Thoracic aorta (tissue), 2 donors: ENCODE data around the gene NAALADL1. TPM values are rescaled to one million over a fixed set of nuclear protein-coding genes. Genes with fewer than 3 reads are reported as not detected.

ENCODE experiments used
- ATAC-seq: fragments of 150-250 bp; one replicate; pipeline ENCODE4 v1.8.0; 2017; ENCODE audit warnings: low read depth; ENCODE audit not compliant: insufficient number of reproducible peaks, low FRiP score
- DNase-seq: peaks from one replicate; pipeline ENCODE4 v3.0.0-alpha.2; 2020; ENCODE audit warnings: low spot score
- H3K27ac ChIP-seq, 2 donors: fragments of 200-600 bp; sonication (generic); 1 replicate in 1 of 2; 2 replicates in 1 of 2; pipeline ENCODE4 v1.5.1; 2016; ENCODE audit warnings: mild to moderate bottlenecking in 2 of 2, moderate library complexity in 2 of 2
- H3K27me3 ChIP-seq: fragments of 200-600 bp; sonication (generic); replicated peaks from 2 replicates; pipeline ENCODE4 v1.6.0; 2016; ENCODE audit warnings: mild to moderate bottlenecking; ENCODE audit not compliant: insufficient read depth
- H3K36me3 ChIP-seq: fragments of 200-600 bp; sonication (generic); one replicate; pipeline ENCODE4 v1.5.1; 2016
- H3K4me1 ChIP-seq, 2 donors: fragments of 200-600 bp; sonication (generic); 1 replicate in 1 of 2; 2 replicates in 1 of 2; pipeline versions ENCODE4 v1.5.1 to v1.6.0; 2016; ENCODE audit warnings: low read depth in 2 of 2, mild to moderate bottlenecking in 1 of 2; ENCODE audit not compliant: control insufficient read depth in 1 of 2
- H3K4me3 ChIP-seq: fragments of 200-600 bp; sonication (generic); 2 replicates; pipeline ENCODE4 v1.5.1; 2016; ENCODE audit warnings: mild to moderate bottlenecking
- H3K9me3 ChIP-seq: fragments of 200-600 bp; sonication (generic); 2 replicates; pipeline ENCODE4 v1.5.1; 2016
- total RNA-seq, 2 donors: library from RNA; depleted of rRNA; stranded (reverse); fragments of >200 nt; gene quantifications; one replicate each; pipeline versions ENCODE4 v1.1.0 to v1.2.3, GENCODE V29; 2016
- TF ChIP-seq, protein P1 (sequence below): fragments of 200-600 bp; sonication (generic); IDR thresholded peaks from one replicate; pipeline ENCODE4 v1.5.1; 2019; ENCODE audit warnings: antibody characterized with exemption

The NAALADL1 gene
- total RNA-seq, 2 donors from 2014 or later: 25.8 to 47.1 TPM

- DNase-seq: no peak
- Histone ChIP-seq H3K27me3 (no peaks in the 10 kb centered on the region), H3K36me3 (peaks cover 11% of the 10 kb centered on the region), H3K4me1 (peaks cover 3 to 16% of the 10 kb centered on the region in 2 donors), H3K9me3 (no peaks in the 10 kb centered on the region), H3K27ac (no peak overlapping the region), H3K4me3 (no peak overlapping the region)
- ATAC-seq: no peak
- TF ChIP-seq, protein P1, sequence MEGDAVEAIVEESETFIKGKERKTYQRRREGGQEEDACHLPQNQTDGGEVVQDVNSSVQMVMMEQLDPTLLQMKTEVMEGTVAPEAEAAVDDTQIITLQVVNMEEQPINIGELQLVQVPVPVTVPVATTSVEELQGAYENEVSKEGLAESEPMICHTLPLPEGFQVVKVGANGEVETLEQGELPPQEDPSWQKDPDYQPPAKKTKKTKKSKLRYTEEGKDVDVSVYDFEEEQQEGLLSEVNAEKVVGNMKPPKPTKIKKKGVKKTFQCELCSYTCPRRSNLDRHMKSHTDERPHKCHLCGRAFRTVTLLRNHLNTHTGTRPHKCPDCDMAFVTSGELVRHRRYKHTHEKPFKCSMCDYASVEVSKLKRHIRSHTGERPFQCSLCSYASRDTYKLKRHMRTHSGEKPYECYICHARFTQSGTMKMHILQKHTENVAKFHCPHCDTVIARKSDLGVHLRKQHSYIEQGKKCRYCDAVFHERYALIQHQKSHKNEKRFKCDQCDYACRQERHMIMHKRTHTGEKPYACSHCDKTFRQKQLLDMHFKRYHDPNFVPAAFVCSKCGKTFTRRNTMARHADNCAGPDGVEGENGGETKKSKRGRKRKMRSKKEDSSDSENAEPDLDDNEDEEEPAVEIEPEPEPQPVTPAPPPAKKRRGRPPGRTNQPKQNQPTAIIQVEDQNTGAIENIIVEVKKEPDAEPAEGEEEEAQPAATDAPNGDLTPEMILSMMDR: no peak
These were observed 45.1 kb upstream of the NAALADL1 start for GRCh38 chr11:65103476-65103875.

DNA sequence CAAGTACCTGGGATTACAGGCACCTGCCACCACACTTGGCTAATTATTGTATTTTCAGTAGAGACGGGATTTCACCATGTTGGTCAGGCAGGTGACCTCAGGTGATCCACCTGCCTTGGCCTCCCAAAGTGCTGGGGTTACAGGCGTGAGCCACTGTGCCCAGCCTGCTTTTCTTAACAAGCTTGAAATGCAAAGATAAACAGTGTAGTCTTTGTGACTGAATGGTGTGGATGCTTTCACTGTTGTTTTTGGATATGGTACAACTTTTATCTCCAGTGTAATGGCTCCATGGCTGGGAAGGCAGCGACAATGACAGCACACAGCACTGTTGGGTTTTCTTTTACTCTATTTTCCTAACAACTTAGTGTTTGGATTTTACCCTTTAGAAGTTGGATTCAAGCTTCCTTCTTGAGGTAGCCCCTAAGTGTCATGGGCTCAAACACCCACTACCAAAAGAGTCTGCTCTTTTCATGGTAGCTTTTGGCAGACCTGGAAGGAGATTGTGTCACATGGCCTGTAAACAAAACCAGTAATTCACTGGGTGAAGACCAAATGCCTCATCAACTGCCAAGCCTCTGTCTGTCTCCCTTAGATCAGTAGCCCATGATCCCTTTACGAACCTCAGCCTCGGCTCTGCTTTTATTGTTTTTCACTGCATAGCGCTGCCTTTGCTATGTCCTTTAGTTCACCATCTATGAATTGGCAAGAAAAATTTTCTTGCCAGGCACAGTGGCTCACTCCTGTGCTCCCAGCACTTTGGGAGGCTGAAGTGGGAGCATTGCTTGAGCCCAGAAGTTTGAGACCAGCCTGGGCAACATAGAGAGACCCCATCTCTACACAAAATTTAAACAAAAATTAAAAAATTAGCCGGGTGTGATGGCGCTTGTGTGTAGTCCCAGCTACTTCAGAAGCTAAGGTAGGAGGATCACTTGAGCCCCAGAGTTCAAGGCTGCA is 44.1 kb upstream of the NAALADL1 start:
- ATAC-seq: no peak
- peaks cover 4 to 21% of the 10 kb centered on the region in 2 donors for H3K4me1 ChIP-seq
- H3K9me3 ChIP-seq: no peaks in the 10 kb centered on the region
- peak overlapping the region; percentile 43 to 48 for H3K27ac ChIP-seq
- no peaks in the 10 kb centered on the region for H3K27me3 ChIP-seq
- TF ChIP-seq, protein P1: no peak
- no peak for DNase-seq
- H3K36me3 ChIP-seq: peaks cover under 1% of the 10 kb centered on the region
- no peak overlapping the region for H3K4me3 ChIP-seq

DNA sequence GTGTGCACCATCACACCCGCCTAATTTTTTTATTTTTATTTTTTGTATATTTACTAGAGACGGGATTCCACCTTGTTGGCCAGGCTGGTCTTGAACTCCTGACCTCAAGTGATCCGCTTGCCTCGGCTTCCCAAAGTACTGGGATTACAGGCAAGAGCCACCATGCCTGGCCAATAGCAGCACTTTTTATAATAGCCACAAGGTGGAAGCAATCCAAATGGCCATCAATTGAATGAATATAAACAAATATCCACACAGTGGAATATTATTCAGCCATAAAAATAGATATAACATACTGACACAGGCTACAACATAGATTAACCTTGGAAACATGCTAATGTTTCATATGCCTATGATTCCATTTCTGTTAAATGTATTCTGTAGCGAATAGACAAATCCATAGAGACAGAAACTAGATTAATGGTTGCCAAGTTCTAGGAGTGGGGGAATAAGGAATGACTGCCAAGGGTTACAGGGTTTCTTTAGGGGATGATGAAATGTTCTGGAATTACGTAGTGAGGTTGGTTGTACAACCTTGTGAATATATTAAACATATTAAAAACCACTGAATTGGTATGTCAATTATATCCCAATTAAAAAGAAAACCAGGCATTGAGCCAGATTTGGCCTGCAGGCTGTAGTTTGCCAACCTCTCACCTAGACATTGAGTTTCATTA is 42.5 kb upstream of the NAALADL1 start:
- TF ChIP-seq, protein P1: no peak
- no peaks in the 10 kb centered on the region for H3K27me3 ChIP-seq
- H3K27ac ChIP-seq: no peak overlapping the region
- ATAC-seq (no peak), DNase-seq (no peak)
- H3K4me1 ChIP-seq: peaks cover 11 to 29% of the 10 kb centered on the region in 2 donors
- H3K9me3 ChIP-seq: no peaks in the 10 kb centered on the region
- no peak overlapping the region for H3K4me3 ChIP-seq
- no peaks in the 10 kb centered on the region for H3K36me3 ChIP-seq

GRCh38 chr11:65096926-65097325 is 38.6 kb upstream of the NAALADL1 start:
- DNase-seq (no peak), ATAC-seq (no peak)
- peak overlapping the region; percentile 81 to 93 for H3K27ac ChIP-seq
- TF ChIP-seq, protein P1: no peak
- H3K4me1 ChIP-seq: peaks cover 9 to 21% of the 10 kb centered on the region in 2 donors
- H3K9me3 ChIP-seq: no peaks in the 10 kb centered on the region
- no peaks in the 10 kb centered on the region for H3K27me3 ChIP-seq
- no peaks in the 10 kb centered on the region for H3K36me3 ChIP-seq
- peak overlapping the region; percentile 97 for H3K4me3 ChIP-seq
